GM21528 (cell line): ENCODE measurements around the gene DLG1.

Experiments
- ATAC-seq: cut with Tn5 transposase; IDR thresholded peaks from one replicate; pipeline ENCODE4 v1.9.1; 2021; ENCODE audit warnings: mild to moderate bottlenecking, moderate library complexity; ENCODE audit not compliant: unreplicated experiment, low FRiP score

DLG1 gene

GRCh38 chr3:197320582-197320981 is 22.2 kb upstream of the DLG1 start:
- no peak for ATAC-seq

GRCh38 chr3:197317250-197317963 is 19.0 kb upstream of the DLG1 start:
- ATAC-seq, result no peak

- ATAC-seq, result no peak
These were observed 14.0 kb upstream of the DLG1 start for GRCh38 chr3:197312431-197312830.

DNA sequence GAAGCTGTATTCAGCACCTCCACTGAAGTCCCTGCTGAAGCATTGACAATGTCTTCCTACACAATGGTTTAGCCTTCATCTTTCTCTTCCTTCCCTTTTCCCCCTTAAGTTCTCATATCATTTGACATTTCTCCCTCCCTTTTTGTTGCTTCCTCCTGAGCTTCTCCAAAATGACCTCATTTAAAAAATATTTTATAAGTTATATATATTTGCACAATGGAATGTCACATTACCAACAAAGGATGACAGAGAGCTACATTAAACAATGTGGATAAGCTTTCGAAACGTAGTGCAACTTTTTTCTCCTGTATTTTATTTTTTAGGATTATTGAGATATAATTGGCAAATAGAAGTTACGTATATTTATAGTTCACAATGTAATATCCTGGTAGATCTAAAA is 13.2 kb upstream of the DLG1 start:
- no peak for ATAC-seq

GRCh38 chr3:197309528-197310361 is 11.3 kb upstream of the DLG1 start:
- no peak for ATAC-seq

- no peak for ATAC-seq
These were observed 10.2 kb upstream of the DLG1 start for GRCh38 chr3:197308591-197308990.

- no peak for ATAC-seq
These were observed 8.1 kb upstream of the DLG1 start for GRCh38 chr3:197306374-197307086.

- ATAC-seq, result peak; percentile 78
These were observed 7.4 kb upstream of the DLG1 start for GRCh38 chr3:197305854-197306253.

DNA sequence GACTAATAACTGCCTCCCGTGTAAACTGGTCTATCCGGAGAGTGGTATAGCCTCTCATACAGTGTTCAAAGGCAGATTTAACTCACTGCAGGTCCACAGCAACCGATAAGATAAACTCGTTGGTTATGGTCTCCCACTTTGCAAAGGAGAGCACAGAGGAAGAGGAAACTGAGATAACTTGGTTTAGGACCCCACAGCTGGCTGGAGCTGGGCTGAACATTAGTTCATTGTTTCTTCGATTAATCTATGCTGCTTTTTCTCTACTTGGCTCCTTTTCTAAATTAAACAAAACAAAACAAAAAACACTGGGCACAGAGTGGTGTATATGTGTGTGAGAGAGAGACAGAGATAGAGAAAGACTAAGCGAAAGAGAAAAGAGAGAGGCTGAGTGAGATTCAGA is 5.0 kb upstream of the DLG1 start:
- no peak for ATAC-seq

GRCh38 chr3:197302696-197303341 is 4.4 kb upstream of the DLG1 start:
- ATAC-seq, result no peak

GRCh38 chr3:197302033-197302432 is 3.6 kb upstream of the DLG1 start:
- no peak for ATAC-seq

DNA sequence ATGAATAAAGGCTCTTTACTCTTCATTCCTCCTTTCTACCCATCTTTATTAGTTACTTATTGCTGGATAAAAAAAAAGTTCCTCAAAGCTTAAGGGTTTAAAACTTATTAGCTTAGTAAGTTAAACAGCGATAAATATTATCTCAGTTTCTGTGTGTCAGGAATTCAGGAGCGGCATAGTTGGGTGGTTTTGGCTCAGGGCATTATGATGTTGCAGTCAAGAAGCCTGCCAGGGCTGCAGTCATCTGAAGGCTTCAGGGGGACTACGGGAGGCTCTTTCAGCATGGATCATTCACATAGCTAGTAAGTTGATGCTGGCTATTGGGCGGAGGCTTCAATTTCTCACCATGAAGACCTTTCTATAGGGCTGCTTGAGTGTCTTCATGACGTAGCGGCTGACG is 1.9 kb upstream of the DLG1 start:
- ATAC-seq, result no peak

- ATAC-seq, result no peak
These were observed 788 bp upstream of the DLG1 start for GRCh38 chr3:197298945-197299854.

GRCh38 chr3:197297476-197298340 is 704 bp downstream of the DLG1 start:
- ATAC-seq, result peak; percentile 82

DNA sequence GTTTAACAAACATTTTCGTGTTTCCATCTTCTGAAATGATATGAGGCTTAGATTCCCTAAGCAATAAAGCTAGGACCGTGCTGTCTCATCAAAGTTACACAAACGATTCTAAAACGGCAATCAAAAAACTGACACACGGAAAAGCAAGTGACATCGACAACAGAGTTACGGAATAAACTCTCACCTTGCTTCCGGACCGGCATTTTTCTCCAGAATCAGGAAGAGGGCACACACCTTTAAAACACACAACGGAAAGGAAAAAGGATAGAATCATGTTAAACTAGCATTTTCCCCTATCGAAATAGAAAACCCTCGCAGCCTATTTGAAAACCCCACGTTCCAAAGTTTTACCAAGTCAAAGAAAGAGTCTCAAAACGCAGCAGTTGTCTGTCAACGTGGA is 1.4 kb downstream of the DLG1 start:
- ATAC-seq, result no peak

DNA sequence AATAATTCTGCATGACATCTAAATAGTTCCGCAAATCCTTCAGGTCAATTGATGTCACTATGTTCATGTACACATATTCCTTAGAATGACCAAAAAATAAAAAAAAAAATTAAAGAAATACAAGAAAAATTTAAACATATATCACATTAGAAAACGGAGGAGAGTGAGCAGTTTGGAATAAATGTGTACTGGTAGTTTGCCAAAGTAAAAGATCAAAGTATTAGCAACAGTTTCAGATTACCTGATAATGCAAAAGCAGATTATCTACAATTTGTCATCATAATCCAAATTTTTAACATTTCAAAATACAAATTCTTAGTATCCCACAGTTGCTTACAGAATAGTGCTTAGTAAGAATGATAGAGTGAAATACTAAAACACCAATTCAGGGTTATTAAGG is 1.9 kb downstream of the DLG1 start:
- no peak for ATAC-seq

DNA sequence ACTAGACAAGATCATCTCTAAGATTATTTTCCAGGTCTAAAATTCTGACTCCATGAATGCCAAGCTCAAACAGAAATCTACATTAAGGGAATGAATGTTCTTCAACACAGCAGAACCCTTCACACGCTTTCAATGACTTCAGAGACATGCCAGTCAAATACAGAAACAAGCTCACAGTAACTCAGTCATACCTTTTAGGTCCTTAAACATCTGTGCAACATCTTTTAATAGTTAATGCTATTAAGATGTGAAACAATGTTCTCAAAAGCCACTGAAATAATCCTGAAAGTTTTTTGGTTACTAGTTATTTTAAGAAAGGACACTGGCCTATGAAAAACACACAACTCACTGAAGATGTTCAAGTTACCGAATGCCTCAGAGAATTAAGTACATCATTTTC is 2.5 kb downstream of the DLG1 start:
- ATAC-seq, result no peak

- no peak for ATAC-seq
These were observed 4.7 kb downstream of the DLG1 start for GRCh38 chr3:197293605-197294237.
